NCI-H2171 treated with DMSO at 0.1 percent for 48 hours (cell line): ENCODE measurements around the gene TRIM66.
"Not testable (repeated sequence)": the region's sequence is repeated elsewhere in the genome, so short reads cannot be mapped to it uniquely, and the experiment has no call there.

Source experiments
- DNase-seq: peaks from one replicate; lab custom pipeline; 2025; lab: John Stamatoyannopoulos, UW

TRIM66 gene

DNA sequence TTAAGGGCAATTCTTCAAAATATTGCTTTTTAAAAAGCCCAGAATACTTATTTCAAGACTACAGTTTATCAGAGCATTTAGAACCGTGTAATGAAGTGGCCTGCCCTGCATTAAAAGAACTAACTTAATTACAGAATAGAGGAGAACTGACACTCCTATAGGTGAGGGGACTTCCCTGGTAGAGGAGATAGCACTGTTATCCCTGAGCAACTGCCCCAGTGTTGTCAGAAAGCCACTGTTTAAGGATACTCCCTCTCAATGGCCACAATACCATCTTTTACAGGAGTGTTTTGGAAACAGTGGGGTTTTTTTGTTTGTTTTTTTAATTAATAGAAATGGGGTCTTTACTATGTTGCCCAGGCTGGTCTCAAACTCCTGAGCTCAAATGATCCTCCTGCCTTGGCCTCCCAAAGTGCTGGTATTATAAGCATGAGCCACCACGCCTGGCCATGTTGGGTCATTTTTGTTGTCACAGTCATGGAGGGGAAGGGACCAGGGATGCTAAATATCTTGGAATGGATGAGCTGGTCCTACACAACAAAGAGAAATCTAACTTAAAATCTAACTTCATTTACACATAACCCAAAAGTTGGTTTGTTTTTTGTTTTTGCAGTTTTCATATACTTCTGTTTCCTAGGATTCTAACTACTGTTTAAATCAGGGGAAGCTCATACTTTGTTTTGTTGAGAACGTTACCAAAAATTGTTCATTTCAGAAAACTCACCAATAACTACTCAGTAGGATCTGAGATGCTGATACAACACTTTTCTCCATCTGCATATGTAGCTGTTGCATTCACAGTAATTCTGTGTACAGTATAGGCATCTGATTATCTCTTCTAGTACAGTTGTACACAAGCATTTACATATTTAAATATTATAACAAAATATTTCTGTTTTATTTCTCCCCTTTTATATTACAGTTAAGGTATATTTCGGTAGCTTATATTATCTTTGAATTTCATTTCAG, 8.2 kb upstream of the TRIM66 start:
- no peak for DNase-seq

DNA sequence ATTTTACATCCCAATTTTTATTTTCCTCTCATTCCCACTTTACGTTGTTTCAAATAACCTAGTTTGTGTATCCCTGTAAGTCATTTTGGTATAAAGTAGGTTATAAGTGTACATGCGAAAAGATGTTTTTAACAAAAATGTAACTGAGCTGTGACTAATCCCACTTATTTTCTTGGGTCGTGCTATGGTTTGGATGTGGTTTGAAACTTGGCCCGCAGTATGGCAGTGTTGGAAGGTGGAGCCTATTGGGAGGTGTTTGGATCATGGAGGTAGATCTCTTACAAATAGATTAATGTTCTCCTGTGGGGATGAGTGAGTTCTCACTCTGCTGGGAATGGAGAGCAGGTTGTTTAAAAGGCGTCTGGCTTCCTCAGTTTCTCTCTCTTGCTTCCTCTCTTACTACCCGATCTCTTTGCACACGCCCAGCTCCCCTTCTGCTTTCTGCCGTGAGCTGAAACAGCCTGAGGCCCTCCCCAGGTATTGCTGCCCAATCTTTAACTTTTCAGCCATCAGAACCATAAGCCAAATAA, 7.3 kb upstream of the TRIM66 start:
- no peak for DNase-seq

DNA sequence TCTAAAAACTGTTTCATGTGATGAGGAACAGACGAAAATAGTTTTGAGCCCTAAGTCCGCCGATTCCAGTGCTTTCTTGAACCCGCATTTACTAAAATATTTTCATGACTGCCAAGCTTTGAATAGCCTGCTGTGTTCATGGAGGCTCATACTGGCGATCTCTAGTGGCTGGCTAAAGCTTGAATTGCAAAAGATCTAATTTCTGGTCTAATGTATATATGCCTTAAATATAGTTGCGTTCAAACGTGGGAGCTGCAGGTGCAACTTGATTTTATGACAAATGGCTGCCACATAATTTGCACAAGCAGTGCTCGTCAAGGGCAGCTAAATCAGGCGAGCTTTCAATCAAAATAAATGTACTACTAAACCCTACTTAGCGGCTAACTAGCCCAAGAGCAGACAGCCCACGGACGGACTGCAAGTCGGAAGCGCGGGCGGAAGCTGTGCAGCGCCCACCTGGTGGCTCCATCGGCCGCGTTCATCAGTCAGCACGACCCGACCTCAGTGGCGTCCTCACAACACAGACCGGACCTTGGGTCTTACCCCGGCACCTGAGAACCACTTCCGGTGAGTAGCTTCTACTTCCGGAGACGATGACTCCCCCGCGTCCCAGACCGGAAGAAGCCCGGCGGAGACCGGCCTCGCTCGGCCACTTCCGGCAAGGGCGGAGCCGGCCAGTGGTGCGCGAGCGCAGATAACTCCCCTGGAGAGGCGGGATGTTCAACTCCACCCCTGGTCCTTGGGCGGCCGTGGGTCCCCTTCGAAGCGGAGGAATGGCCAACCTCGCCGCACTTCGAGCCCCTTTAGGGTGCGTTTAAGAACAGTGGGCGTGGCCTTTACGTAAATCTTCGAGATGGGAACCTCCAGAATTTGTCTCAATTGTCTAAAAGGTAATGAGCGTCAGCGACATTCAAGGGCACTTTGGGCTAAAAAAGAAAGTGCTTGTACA, 6.2 kb upstream of the TRIM66 start:
- peak; percentile 97 for DNase-seq

DNA sequence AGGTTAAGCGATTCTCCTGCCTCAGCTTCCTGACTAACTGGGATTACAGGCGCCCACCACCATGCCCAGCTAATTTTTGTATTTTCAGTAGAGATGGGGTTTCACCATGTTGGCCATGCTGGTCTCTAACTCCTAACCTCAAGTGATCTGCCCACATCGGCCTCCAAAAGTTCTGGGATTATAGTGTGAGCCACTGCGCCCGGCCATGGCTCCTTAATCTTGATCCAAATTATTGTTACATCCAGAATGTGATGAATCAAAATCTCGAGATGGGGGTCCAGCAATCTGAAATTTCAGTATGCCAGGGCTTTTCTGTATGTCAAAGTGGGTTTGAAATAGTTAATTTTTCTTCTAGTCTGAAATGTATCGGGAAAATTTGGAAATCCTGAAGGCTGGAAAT, 3.9 kb upstream of the TRIM66 start:
- no peak for DNase-seq

DNA sequence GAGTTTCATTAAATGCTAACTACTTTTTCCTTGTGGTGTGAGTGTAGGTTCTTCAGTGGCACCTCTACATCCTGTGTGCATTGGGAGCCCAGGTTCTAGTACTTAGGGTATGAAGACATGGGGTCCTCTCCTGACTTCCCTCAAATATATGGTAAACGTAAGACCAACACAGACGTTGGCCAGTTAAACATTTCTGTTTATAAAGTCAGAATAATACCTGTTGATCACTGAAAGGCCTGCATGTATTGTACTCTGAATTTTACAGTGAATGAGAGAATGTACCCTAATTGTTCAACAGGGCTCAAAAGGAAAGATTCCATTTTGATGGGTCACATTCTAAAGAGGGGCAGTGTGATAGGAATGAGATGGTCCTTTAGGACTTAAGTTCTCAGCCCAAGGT, 3.4 kb upstream of the TRIM66 start:
- no peak for DNase-seq

DNA sequence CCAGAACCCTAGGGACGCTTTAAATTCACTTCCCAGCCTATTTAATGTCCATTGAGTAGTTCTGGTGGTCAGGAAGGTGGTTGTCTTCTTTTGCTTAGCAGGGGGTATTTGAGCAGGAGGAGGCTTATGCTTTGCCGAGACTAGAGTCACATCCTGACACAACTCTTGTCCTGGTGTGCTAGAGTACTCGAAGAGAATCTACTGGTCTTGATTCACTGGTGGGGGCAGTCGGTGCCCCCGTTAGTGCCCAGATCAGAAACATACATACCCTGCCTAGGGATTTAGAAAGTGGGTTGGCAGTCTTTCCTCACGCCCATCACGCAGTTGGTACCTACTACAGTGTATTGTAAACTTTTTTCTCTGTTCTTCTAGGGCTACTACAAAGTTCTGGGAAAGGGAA, 2.8 kb upstream of the TRIM66 start:
- DNase-seq: no peak

DNA sequence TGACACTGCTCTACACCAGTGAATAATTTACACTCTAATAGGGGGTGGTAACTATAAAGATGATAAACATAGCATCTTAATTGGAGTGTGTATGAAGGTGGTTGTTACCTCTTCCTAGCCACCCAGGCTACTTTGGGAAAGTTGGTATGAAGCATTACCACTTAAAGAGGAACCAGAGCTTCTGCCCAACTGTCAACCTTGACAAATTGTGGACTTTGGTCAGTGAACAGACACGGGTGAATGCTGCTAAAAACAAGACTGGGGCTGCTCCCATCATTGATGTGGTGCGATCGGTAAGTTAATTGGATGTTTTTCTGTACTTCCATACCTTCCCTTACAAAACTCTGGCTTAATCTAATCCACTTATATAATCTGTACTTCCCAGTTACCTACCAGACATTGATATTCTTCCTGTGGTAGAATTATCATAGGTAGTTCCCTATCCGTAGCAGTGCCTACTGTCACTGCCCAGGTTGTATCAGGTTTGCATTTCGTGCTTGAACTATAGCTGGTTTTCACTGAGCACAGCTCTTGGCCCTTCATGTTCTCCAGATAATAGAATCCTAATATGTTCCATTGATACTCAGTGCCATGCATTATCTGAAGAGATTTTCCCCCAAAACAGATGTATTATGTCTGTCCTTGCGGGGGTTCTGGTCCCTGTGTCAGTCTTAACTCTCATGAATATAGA, 2.3 kb upstream of the TRIM66 start:
- DNase-seq: no peak

DNA sequence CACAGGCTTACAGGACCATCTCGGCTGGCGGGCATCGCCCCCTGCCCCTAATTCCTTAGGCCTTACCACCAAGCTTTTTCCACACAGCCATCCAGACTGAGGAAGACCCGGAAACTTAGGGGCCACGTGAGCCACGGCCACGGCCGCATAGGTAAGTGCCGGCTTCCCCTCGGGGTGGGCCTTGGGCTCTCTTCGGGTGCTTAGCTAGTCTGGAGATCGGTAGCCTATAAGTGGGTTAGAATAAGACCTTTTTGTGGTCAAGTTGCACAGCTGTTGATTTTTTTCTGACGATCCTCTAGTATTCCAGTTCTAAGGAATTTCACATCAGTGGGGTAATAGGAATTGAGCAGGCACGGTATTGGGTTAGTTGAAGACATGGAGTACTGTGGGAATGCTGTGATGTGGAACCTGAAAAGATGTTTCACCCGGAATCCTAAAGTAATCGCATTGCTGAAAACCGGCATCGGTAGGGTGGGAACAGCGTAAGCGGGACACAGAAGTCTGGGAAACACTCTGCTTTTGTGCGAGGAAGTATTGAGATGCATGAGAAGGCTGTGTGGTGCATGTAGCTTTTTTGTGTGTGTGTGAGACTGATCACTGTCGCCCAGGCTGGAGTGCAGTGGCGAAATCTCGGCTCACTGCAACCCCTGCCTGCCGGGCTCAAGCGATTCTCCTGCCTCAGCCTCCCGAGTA, 796 bp upstream of the TRIM66 start:
- DNase-seq: no peak

DNA sequence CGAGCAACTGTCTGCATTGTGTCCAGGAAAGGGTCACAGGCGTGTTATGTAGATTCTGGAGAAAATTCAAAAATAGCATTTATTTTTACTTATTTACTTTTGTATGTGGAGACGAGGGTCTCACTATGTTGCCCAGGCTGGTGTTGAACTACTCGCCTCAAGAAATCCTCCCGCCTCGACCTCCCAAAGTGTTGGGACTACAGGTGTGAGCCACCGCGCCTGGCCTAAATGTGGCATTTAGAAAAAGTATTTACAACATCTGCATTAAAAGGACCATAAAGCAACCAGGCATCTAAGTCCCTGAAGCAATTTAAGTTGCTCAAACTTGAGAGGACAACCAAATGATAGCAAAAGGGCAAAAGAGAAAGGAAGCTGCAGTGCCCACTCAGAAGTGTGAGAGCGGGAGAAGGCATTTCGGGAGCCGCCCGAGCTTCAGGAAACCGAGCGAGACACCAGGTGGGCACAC, 595 bp downstream of the TRIM66 start:
- no peak for DNase-seq

DNA sequence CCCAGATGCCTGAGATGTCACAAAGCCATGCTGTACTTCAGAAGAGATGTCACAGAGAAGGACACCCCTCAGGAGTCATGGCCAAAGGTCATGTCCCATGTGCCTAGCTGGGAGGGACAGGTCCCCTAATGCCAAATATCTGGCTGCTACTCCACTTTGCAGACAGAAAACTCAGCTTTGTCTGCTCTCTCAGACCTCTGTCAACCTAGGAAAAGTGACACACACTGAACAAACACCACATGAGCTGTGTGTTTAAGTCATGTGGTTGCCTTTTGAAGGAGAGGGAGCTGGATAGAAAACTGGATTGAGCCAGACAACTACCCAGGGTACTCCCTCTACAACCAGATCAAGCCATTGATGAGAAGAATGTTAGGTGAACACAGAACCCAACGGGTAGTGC, 3.5 kb downstream of the TRIM66 start:
- no peak for DNase-seq

DNA sequence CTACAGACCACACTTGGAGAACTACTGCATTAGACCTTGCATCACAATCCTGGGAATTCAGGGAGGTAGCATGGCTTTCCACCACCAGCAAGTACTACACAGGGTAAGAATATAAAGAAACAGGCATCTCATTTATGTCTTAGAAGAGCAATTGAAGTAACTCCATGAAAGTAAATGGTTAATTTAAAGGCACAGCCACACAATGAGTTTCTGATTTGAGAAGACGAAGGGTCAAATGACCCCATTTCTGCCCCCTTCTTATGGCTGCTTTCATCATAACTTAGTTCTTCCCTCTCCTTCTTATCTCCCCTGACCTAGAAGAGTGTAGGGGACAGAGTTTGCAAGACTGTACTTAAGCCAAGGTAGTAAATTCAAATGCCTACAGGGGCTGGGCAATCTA, 6.0 kb downstream of the TRIM66 start:
- DNase-seq: no peak

DNA sequence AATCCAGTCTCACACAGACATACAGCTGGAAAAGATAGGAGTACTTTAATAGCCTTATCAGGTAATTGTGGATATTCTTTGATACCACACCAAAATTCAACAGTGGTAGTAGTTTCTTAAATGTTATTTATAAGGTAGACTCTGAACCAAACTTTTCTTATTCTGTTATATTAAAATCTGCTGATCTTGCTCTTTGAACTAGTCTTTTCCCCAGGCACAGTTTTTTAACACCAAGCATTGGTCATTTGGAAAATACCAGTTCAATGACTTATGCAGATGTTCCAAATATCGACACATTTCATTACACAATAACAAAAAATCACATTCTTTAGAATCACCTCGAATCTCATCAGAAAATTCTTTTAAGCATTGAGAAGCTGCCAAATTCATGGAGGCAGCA, 7.6 kb downstream of the TRIM66 start:
- DNase-seq: no peak

DNA sequence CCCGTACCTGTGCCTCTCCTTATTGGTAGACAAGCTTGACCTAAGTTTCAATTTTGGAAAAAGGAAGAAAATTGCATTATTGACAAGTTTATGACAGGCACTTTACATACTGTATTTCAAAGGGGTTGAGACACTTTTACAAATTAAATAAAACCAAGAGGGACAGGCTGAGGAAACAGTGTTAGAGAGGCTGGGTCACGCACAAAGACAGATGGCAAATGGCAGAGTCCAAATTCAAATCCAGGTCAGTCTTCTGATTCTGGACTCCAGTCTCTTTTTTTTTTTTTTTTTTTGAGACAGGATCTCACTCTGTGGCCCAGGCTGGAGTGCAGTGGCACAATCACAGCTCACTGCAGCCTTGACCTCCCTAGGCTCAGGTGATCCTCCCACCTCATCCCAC, 10.1 kb downstream of the TRIM66 start:
- DNase-seq: no peak

DNA sequence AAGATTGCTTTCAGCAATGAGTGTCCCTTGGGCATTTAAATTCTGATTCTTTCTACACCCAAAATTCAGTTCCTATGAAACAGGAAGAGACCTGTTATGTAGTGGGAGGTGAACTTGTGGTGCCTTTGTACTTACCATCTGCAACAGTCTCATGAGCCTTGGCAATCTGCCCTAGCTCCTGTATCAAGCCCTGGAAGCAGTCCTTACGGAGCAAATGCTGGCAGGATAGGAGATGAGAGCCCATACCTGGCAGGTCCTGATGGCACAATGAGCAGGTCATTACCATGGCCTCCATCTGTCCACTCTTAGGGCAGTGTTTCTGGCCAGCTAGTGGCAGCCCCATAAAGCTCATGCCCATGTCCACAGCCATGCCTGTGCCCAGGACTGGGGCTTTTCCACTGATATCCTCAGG, 10.8 kb downstream of the TRIM66 start:
- peak; percentile 84 for DNase-seq

DNA sequence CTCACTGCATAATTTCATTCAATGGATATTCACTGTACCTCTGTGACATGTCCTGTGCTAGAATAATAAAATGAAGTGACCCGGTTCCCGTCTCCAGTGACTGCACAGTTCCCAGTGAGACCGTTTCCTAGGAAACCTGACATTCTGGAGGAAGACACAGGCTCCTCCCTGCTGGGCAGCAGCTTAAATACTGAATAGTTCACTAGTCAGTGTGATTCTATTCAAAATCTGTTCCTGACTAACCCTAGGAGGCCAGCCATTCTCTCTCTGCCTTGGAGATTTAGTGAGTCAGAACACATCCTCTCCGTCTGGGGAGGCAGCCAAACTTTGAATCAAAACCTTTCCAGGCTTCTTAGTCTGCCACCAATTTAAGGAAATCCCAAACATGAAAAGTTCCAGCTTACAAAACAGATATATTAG, 11.3 kb downstream of the TRIM66 start:
- peak; percentile 47 for DNase-seq

DNA sequence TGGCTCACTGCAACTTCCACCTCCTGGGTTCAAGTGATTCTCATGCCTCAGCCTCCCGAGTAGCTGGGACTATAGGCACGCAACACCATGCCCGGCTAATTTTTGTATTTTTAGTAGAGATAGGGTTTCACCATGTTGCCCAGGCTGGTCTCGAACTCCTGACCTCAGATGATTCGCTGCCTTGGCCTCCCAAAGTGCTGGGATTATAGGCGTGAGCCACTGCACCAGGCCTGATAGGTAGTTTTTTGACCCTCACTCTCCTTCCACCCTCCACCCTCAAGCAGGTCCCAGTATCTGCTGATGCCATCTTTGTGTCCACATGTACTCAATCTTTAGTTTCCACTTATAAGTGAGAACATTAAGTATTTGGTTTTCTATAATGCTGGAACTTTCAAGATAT, 12.4 kb downstream of the TRIM66 start:
- not testable (repeated sequence) for DNase-seq

DNA sequence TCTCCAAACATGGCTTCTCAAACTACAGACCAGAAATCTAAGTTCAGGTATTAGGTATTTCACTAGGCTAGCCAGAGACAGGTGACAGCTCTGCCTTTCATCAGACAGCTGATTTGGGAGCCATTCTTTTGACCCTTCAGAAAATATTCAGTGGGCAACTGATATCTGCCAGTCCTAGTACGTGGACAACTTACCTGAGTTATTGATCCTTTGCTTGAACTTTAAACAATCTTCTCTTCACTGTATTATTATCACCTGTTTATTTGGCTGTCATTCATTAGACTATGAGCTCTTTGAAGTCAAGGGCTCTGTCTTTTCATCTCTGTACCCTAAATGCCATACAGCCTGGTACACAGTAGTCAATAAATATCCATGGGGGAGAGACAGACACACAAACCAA, 17.2 kb downstream of the TRIM66 start:
- DNase-seq: no peak

DNA sequence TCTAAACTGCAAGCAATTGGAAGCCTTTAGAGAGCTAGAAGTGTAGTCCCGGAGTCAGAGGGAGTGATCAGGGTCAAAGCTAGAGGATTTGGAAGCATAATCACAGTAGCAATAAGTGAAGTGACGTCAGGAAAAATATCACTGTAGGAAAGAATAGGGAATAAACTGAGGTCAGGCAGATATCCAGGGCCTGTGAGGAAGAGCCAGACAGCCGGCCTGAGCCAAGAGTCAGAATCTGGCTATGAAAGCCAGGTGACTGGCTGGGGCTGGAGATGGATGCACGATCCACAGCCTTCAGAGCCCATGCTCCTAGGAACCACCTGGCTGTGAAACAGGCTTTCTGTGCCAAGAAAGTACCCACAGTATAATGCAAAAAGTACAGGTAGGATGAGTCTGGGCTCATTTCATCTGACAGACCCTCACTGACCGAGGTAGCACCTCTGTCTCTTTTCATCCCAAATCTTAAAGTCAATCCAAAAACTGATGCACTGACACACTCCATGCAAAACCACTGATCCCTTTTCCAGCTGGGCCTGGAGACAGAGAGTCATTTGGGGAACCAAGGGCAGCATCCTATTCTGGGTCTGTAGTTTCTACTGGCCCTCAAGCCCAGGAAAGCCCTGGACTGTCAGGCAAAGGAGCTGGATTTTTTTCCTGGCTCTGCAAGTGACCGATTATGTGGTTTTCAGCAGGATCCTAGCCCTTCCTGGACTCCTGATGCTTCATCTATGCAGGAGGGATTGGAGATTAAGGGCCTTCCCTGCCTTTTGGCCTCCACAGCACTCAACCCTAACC, 21.3 kb downstream of the TRIM66 start:
- DNase-seq: no peak

DNA sequence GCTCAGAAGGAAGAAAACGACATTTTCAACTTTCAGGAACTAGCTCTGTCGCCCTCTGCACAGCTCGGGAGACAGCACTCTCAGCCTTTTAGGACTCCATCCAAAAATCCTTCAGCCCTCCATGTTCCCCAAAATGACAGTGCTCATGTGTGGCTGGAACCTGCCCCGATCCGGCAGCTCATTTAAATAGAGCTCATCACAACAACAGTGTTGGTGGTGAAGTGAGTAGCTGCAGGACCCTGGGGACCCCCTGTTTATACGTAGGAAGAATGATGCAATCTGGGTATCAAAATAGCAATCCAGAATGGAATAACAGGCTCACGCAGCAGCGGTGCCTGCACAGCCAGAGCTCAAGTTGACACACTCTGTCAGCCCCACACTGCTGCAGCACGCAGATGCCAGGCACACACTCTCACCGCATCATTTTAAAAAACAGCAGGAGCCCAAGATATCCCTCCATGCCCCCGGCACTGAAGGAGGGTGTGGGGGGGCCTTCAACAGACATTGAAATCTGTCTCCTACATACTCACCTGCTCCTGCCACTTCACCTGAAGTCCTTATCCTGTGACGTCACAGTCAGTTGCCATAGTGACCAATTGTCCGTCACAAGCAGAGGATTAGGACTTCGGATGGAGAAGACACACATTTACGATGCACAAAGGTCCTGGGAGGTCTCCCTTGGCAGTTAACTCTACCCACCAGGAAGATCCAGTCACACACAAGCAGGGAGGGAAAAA, 24.0 kb downstream of the TRIM66 start:
- DNase-seq: peak; percentile 71

DNA sequence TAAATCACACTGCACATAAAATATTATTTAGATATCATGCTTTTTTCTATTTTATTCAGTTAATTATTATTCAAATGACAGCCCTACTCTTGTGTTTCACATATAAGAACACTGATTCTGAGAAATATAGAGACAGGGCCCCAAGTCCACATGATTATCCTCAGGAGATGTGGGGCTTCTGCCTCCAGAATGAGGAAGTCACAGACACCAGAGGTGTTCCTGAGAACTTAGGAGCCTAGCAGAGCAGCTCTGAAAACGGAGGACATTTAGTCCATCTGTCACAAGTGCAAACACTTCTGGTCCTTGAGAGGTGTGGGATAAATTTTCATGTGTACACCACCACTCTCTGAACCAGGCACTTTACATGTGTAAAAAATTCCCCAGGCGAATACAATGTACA, 26.2 kb downstream of the TRIM66 start:
- peak; percentile 15 for DNase-seq
